ENCODE data around the gene NSD2.

NSD2 gene

DNA sequence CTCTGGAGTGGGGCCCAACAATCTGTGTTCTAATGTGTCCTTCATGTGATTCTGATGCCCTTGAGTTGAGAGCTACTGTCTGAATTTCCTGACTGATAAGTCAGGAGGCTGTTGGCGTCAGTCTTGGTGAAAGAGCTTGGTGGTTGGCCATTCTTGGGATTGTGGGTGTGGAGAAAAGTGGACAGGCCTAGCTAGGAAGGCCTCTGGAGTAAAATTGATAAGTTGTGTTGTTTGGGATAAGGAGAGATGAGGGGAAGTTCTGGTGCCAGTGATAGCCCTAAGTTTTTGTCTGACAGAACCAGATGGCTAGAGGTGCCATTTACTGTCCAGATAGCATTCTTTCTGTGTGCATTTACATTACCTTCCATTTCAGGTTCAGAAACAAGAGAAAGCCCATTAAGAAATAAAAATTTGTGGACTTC, 11.7 kb downstream of the NSD2 start:
- Mint-ChIP-seq H3K4me3 (no peak overlapping the region), H3K27me3 (ENCODE audit: low read depth) (no peaks in the 10 kb centered on the region), H3K4me1 (peaks cover 21% of the 10 kb centered on the region), H3K27ac (no peak overlapping the region), H3K36me3 (ENCODE audit: low read depth) (peaks cover 15% of the 10 kb centered on the region), H3K9me3 (no peaks in the 10 kb centered on the region)
- TF ChIP-seq, protein P1, sequence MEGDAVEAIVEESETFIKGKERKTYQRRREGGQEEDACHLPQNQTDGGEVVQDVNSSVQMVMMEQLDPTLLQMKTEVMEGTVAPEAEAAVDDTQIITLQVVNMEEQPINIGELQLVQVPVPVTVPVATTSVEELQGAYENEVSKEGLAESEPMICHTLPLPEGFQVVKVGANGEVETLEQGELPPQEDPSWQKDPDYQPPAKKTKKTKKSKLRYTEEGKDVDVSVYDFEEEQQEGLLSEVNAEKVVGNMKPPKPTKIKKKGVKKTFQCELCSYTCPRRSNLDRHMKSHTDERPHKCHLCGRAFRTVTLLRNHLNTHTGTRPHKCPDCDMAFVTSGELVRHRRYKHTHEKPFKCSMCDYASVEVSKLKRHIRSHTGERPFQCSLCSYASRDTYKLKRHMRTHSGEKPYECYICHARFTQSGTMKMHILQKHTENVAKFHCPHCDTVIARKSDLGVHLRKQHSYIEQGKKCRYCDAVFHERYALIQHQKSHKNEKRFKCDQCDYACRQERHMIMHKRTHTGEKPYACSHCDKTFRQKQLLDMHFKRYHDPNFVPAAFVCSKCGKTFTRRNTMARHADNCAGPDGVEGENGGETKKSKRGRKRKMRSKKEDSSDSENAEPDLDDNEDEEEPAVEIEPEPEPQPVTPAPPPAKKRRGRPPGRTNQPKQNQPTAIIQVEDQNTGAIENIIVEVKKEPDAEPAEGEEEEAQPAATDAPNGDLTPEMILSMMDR (IDR thresholded peaks at IDR 0.05; ENCODE audit: unreplicated experiment in 3 of 3) = no peak

GRCh38 chr4:1883583-1883982, 12.4 kb downstream of the NSD2 start:
- TF ChIP-seq, protein P1 (IDR thresholded peaks at IDR 0.05; ENCODE audit: unreplicated experiment in 3 of 3) = no peak
- H3K9me3 Mint-ChIP-seq = no peaks in the 10 kb centered on the region

GRCh38 chr4:1885414-1885813, 14.2 kb downstream of the NSD2 start:
- no peak overlapping the region for H3K4me3 Mint-ChIP-seq
- no peaks in the 10 kb centered on the region for H3K27me3 Mint-ChIP-seq (ENCODE audit: low read depth)
- H3K36me3 Mint-ChIP-seq (ENCODE audit: low read depth) = peaks cover 18% of the 10 kb centered on the region
- TF ChIP-seq, protein P1 (IDR thresholded peaks at IDR 0.05; ENCODE audit: unreplicated experiment in 3 of 3) = no peak
- no peaks in the 10 kb centered on the region for H3K9me3 Mint-ChIP-seq
- H3K27ac Mint-ChIP-seq = peak overlapping the region in 1 of 3 experiments; percentile 49
- H3K4me1 Mint-ChIP-seq = peaks cover 22% of the 10 kb centered on the region

More at GRCh38 chr4:1883583-1883982, 12.4 kb downstream of the NSD2 start:
- peak overlapping the region in 2 of 3 experiments; percentile 37 to 46 for H3K27ac Mint-ChIP-seq
- H3K4me1 Mint-ChIP-seq = peaks cover 24% of the 10 kb centered on the region
- peaks cover 15% of the 10 kb centered on the region for H3K36me3 Mint-ChIP-seq (ENCODE audit: low read depth)
- no peak overlapping the region for H3K4me3 Mint-ChIP-seq
- no peaks in the 10 kb centered on the region for H3K27me3 Mint-ChIP-seq (ENCODE audit: low read depth)

- no peak overlapping the region for H3K4me3 Mint-ChIP-seq
- H3K9me3 Mint-ChIP-seq = no peaks in the 10 kb centered on the region
- TF ChIP-seq, protein P1 (IDR thresholded peaks at IDR 0.05; ENCODE audit: unreplicated experiment in 3 of 3) = no peak
- no peak overlapping the region for H3K27ac Mint-ChIP-seq
- H3K36me3 Mint-ChIP-seq (ENCODE audit: low read depth) = peaks cover 17% of the 10 kb centered on the region
- H3K27me3 Mint-ChIP-seq (ENCODE audit: low read depth) = no peaks in the 10 kb centered on the region
- peaks cover 18% of the 10 kb centered on the region for H3K4me1 Mint-ChIP-seq
These were observed 15.9 kb downstream of the NSD2 start for GRCh38 chr4:1887052-1887451.

- H3K9me3 Mint-ChIP-seq = no peaks in the 10 kb centered on the region
- no peaks in the 10 kb centered on the region for H3K27me3 Mint-ChIP-seq (ENCODE audit: low read depth)
- TF ChIP-seq, protein P1 (IDR thresholded peaks at IDR 0.05; ENCODE audit: unreplicated experiment in 3 of 3) = no peak
- H3K4me1 Mint-ChIP-seq = peaks cover 10% of the 10 kb centered on the region
- H3K36me3 Mint-ChIP-seq (ENCODE audit: low read depth) = peaks cover 40% of the 10 kb centered on the region
- H3K27ac Mint-ChIP-seq = peak overlapping the region in 1 of 3 experiments; percentile 46
- no peak overlapping the region for H3K4me3 Mint-ChIP-seq
These were observed 19.9 kb downstream of the NSD2 start for GRCh38 chr4:1890979-1891570.
